KMS-11 (cell line): ENCODE results near the gene CTNNA1.

Experiments used
- H2AFZ ChIP-seq: fragments of 200-600 bp; sonication (generic); 2 replicates; pipeline ENCODE4 v1.6.1; 2016; ENCODE audit warnings: antibody characterized with exemption, mixed run types, low read depth
- H3K27ac ChIP-seq: fragments of 200-600 bp; sonication (generic); 2 replicates; pipeline ENCODE4 v1.6.1; 2016; ENCODE audit warnings: mild to moderate bottlenecking, mixed run types
- H3K27me3 ChIP-seq: fragments of 200-600 bp; sonication (generic); 2 replicates; pipeline ENCODE4 v1.6.1; 2017; ENCODE audit warnings: mild to moderate bottlenecking, low read depth, mixed run types, moderate library complexity; ENCODE audit not compliant: insufficient read depth
- H3K36me3 ChIP-seq: fragments of 200-600 bp; sonication (generic); 2 replicates; pipeline ENCODE4 v1.6.1; 2017; ENCODE audit warnings: mild to moderate bottlenecking, mixed run types; ENCODE audit not compliant: insufficient read depth
- H3K4me1 ChIP-seq: fragments of 200-600 bp; sonication (generic); 2 replicates; pipeline ENCODE4 v1.6.1; 2016; ENCODE audit warnings: mild to moderate bottlenecking, low read depth, mixed run types; ENCODE audit not compliant: poor library complexity, severe bottlenecking
- H3K4me2 ChIP-seq: fragments of 200-600 bp; sonication (generic); 2 replicates; pipeline ENCODE4 v1.7.0; 2016; ENCODE audit warnings: mild to moderate bottlenecking, mixed run types
- H3K4me3 ChIP-seq: fragments of 200-600 bp; sonication (generic); IDR thresholded peaks from 2 replicates; pipeline ENCODE4 v1.6.1; 2017; ENCODE audit warnings: low read depth, low read length, mixed read lengths; ENCODE audit not compliant: insufficient read depth
- H3K79me2 ChIP-seq: fragments of 200-600 bp; sonication (generic); 2 replicates; pipeline ENCODE4 v1.6.1; 2016; ENCODE audit warnings: low read depth, mixed run types; ENCODE audit not compliant: insufficient read depth
- H3K9ac ChIP-seq: fragments of 200-600 bp; sonication (generic); 2 replicates; pipeline ENCODE4 v1.6.1; 2016; ENCODE audit warnings: mild to moderate bottlenecking, mixed run types
- H4K20me1 ChIP-seq: fragments of 200-600 bp; sonication (generic); 2 replicates; pipeline ENCODE4 v1.6.1; 2016; ENCODE audit warnings: mild to moderate bottlenecking, mixed run types; ENCODE audit not compliant: insufficient read depth
- TF ChIP-seq, protein P1 (sequence below): fragments of 200-600 bp; sonication (generic); conservative IDR thresholded peaks from 2 replicates; pipeline ENCODE4 v1.6.1; 2017; ENCODE audit warnings: low read depth, mild to moderate bottlenecking, antibody characterized with exemption, low read length, moderate library complexity, mixed read lengths

CTNNA1 gene

DNA sequence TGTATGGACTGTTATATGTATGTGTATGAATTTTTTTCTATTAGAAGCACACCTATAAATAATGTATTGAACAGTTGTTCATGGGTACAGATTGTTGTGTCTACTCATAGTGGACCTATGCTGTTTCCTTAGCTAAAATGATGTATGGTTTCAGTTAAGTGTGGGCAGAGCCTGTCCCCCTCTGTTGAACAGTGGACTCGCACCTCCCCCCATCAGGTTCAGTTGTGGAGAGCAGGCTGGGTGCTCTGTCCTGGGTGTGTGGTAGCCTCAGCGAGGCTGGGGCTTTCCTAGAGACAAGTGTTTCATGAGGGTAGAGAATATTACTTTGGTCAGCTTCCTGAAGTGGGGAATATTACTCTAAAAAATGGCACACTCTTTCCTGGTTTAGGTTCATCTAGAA, 169.3 kb downstream of the CTNNA1 start:
- H4K20me1 ChIP-seq = no peaks in the 10 kb centered on the region
- no peak overlapping the region for H3K27ac ChIP-seq
- H3K36me3 ChIP-seq = no peaks in the 10 kb centered on the region
- no peaks in the 10 kb centered on the region for H3K79me2 ChIP-seq
- no peaks in the 10 kb centered on the region for H3K27me3 ChIP-seq
- no peak overlapping the region for H3K4me2 ChIP-seq
- TF ChIP-seq, protein P1, sequence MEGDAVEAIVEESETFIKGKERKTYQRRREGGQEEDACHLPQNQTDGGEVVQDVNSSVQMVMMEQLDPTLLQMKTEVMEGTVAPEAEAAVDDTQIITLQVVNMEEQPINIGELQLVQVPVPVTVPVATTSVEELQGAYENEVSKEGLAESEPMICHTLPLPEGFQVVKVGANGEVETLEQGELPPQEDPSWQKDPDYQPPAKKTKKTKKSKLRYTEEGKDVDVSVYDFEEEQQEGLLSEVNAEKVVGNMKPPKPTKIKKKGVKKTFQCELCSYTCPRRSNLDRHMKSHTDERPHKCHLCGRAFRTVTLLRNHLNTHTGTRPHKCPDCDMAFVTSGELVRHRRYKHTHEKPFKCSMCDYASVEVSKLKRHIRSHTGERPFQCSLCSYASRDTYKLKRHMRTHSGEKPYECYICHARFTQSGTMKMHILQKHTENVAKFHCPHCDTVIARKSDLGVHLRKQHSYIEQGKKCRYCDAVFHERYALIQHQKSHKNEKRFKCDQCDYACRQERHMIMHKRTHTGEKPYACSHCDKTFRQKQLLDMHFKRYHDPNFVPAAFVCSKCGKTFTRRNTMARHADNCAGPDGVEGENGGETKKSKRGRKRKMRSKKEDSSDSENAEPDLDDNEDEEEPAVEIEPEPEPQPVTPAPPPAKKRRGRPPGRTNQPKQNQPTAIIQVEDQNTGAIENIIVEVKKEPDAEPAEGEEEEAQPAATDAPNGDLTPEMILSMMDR = no peak
- H3K4me1 ChIP-seq = peaks cover 17% of the 10 kb centered on the region
- no peak overlapping the region for H3K4me3 ChIP-seq
- no peak overlapping the region for H2AFZ ChIP-seq
- H3K9ac ChIP-seq = no peak overlapping the region

DNA sequence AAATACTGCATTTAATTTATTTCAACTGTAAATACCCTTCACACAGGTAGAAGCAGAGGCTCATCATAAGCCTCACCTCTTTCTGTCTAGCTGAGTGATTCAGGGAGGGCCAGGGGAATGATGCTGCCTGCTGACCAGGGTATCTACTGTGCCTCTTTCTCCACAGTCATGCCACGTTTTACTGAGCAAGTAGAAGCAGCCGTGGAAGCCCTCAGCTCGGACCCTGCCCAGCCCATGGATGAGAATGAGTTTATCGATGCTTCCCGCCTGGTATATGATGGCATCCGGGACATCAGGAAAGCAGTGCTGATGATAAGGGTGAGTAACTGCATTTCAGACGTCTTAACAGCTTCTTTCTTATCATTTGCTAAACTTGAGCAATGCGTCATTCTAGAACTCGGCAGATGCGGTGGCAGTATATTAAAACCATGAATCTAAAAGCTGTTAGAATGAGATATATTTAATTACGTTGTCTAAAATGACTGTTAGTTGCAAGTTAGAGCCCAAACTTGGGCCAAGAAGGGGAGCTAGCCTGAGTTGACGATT, 171.9 kb downstream of the CTNNA1 start:
- Histone ChIP-seq H4K20me1 (no peaks in the 10 kb centered on the region), H3K4me2 (no peak overlapping the region), H3K27me3 (no peaks in the 10 kb centered on the region), H3K4me1 (no peaks in the 10 kb centered on the region), H3K36me3 (no peaks in the 10 kb centered on the region), H3K27ac (no peak overlapping the region), H3K4me3 (no peak overlapping the region), H2AFZ (no peak overlapping the region), H3K9ac (no peak overlapping the region), H3K79me2 (no peaks in the 10 kb centered on the region)
- TF ChIP-seq, protein P1 = no peak

DNA sequence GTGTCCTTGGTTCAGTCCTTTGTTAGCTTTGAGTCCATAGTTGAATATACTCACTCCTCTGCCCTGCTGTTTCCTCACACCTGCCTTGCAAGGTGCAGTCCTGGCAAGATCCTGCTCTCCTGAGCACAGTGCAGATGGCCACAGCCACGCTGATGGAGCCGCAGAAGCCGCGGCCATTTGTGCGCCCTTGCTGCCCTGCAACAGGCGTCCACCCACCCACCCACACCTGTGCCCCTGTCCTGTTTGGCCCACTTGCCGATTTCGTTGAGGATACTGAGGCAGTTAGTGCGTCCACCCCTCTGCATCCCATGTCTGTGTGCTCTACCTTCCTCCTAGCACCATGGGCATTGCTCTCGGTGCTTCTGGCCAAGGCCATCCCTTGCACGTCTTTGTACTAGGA, 173.0 kb downstream of the CTNNA1 start:
- no peak overlapping the region for H3K9ac ChIP-seq
- TF ChIP-seq, protein P1 = no peak
- H2AFZ ChIP-seq = no peak overlapping the region
- no peaks in the 10 kb centered on the region for H3K79me2 ChIP-seq
- H4K20me1 ChIP-seq = no peaks in the 10 kb centered on the region
- no peaks in the 10 kb centered on the region for H3K4me1 ChIP-seq
- H3K27me3 ChIP-seq = no peaks in the 10 kb centered on the region
- no peaks in the 10 kb centered on the region for H3K36me3 ChIP-seq
- H3K4me2 ChIP-seq = no peak overlapping the region
- no peak overlapping the region for H3K4me3 ChIP-seq
- H3K27ac ChIP-seq = no peak overlapping the region

DNA sequence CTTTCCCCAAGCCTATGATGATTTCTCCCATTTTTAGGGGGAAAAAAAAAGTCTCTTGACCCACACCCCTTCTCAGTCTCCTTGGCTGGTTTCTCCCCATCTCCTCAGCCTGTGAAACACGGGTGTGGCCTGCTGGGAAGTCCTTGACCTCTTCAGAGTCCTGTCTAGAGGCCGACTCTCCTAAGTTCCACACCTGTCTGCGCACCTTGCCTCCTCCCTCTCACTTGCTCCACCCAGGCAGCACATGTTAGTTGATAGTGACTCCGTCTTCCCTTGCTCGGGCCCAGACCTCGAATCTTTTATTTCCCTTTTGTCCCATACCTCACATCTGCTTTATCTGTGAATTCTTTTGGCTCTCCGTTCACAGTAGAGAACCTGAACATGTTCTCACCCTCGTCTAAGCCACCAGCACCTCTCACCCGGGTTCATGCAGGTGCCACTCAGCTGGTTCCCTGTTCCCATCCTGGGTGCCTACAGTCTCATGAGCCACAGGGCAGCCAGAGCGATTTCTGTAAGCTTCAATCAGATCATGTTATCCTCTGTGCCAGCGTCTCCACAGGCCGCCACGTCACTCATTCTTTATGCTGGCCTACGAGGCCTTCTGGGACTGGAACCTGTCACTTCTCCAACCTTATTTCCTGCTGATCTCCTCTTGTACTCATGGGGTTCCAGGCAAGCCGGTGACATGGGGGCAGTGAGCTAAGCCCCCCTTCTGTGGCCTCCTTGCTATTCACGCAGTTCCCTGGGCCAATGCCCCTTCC, 173.6 kb downstream of the CTNNA1 start:
- TF ChIP-seq, protein P1 = no peak
- H3K36me3 ChIP-seq = no peaks in the 10 kb centered on the region

More for the DNA sequence above, 173.6 kb downstream of the CTNNA1 start:
- no peak overlapping the region for H3K27ac ChIP-seq
- no peak overlapping the region for H3K4me3 ChIP-seq
- no peaks in the 10 kb centered on the region for H3K27me3 ChIP-seq
- H3K79me2 ChIP-seq = no peaks in the 10 kb centered on the region
- H2AFZ ChIP-seq = no peak overlapping the region
- H3K9ac ChIP-seq = no peak overlapping the region
- no peak overlapping the region for H3K4me2 ChIP-seq
- H4K20me1 ChIP-seq = no peaks in the 10 kb centered on the region
- H3K4me1 ChIP-seq = no peaks in the 10 kb centered on the region
